ENCODE results near the gene ZNHIT1.

Gene ZNHIT1

GRCh38 chr7:101226721-101227120 is 8.8 kb downstream of the ZNHIT1 start:
- H3K36me3 ChIP-seq (replicated peaks; ENCODE audit: low read depth, low read length) = peaks cover 14% of the 10 kb centered on the region
- H3K9me3 ChIP-seq (ENCODE audit: insufficient read depth, low read length) = no peaks in the 10 kb centered on the region

GRCh38 chr7:101231644-101232043 is 13.7 kb downstream of the ZNHIT1 start:
- H4K20me1 ChIP-seq (ENCODE audit: insufficient read depth, low read length) = no peaks in the 10 kb centered on the region
- H3K27me3 ChIP-seq (ENCODE audit: low read depth, low read length) = no peaks in the 10 kb centered on the region
- H3K9me3 ChIP-seq (ENCODE audit: insufficient read depth, low read length) = no peaks in the 10 kb centered on the region
- no peak overlapping the region for H3K4me2 ChIP-seq (ENCODE audit: low read length)
- no peak for TF ChIP-seq CTCF (IDR thresholded peaks at IDR 0.05; ENCODE audit: low read depth, low read length)
- TF ChIP-seq EZH2phosphoT487 (IDR thresholded peaks at IDR 0.05; ENCODE audit: low read depth) = no peak
- no peaks in the 10 kb centered on the region for H3K36me3 ChIP-seq (replicated peaks; ENCODE audit: low read depth, low read length)
- no peaks in the 10 kb centered on the region for H3K4me1 ChIP-seq (ENCODE audit: low read length)
- H3K27ac ChIP-seq (ENCODE audit: low read length) = no peak overlapping the region
- no peak overlapping the region for H3K4me3 ChIP-seq (ENCODE audit: low read length)
- no peaks in the 10 kb centered on the region for H3K79me2 ChIP-seq (ENCODE audit: low read length)
- H3K9ac ChIP-seq (ENCODE audit: low read length) = no peak overlapping the region
- no peak overlapping the region for H2AFZ ChIP-seq (ENCODE audit: low read depth, low read length)

More at GRCh38 chr7:101226721-101227120, 8.8 kb downstream of the ZNHIT1 start:
- peaks cover 3% of the 10 kb centered on the region for H3K4me1 ChIP-seq (ENCODE audit: low read length)
- H3K9ac ChIP-seq (ENCODE audit: low read length) = no peak overlapping the region
- no peaks in the 10 kb centered on the region for H3K79me2 ChIP-seq (ENCODE audit: low read length)
- TF ChIP-seq EZH2phosphoT487 (IDR thresholded peaks at IDR 0.05; ENCODE audit: low read depth) = no peak
- TF ChIP-seq CTCF (IDR thresholded peaks at IDR 0.05; ENCODE audit: low read depth, low read length) = no peak
- no peak overlapping the region for H2AFZ ChIP-seq (ENCODE audit: low read depth, low read length)
- no peak overlapping the region for H3K4me3 ChIP-seq (ENCODE audit: low read length)
- no peak overlapping the region for H3K27ac ChIP-seq (ENCODE audit: low read length)
- no peaks in the 10 kb centered on the region for H4K20me1 ChIP-seq (ENCODE audit: insufficient read depth, low read length)
- no peak overlapping the region for H3K4me2 ChIP-seq (ENCODE audit: low read length)
- no peaks in the 10 kb centered on the region for H3K27me3 ChIP-seq (ENCODE audit: low read depth, low read length)

GRCh38 chr7:101232141-101232850 is 14.3 kb downstream of the ZNHIT1 start:
- no peak overlapping the region for H3K27ac ChIP-seq (ENCODE audit: low read length)
- no peak overlapping the region for H3K4me2 ChIP-seq (ENCODE audit: low read length)
- H3K9me3 ChIP-seq (ENCODE audit: insufficient read depth, low read length) = no peaks in the 10 kb centered on the region
- H4K20me1 ChIP-seq (ENCODE audit: insufficient read depth, low read length) = no peaks in the 10 kb centered on the region
- H3K27me3 ChIP-seq (ENCODE audit: low read depth, low read length) = no peaks in the 10 kb centered on the region
- no peaks in the 10 kb centered on the region for H3K79me2 ChIP-seq (ENCODE audit: low read length)
- H3K36me3 ChIP-seq (replicated peaks; ENCODE audit: low read depth, low read length) = no peaks in the 10 kb centered on the region
- no peak overlapping the region for H2AFZ ChIP-seq (ENCODE audit: low read depth, low read length)
- no peaks in the 10 kb centered on the region for H3K4me1 ChIP-seq (ENCODE audit: low read length)
- TF ChIP-seq EZH2phosphoT487 (IDR thresholded peaks at IDR 0.05; ENCODE audit: low read depth) = no peak
- no peak for TF ChIP-seq CTCF (IDR thresholded peaks at IDR 0.05; ENCODE audit: low read depth, low read length)
- no peak overlapping the region for H3K9ac ChIP-seq (ENCODE audit: low read length)
- no peak overlapping the region for H3K4me3 ChIP-seq (ENCODE audit: low read length)

GRCh38 chr7:101233907-101234547 is 16.1 kb downstream of the ZNHIT1 start:
- Histone ChIP-seq H3K4me1 (ENCODE audit: low read length) (no peaks in the 10 kb centered on the region), H3K4me3 (ENCODE audit: low read length) (no peak overlapping the region), H3K9me3 (ENCODE audit: insufficient read depth, low read length) (no peaks in the 10 kb centered on the region), H4K20me1 (ENCODE audit: insufficient read depth, low read length) (no peaks in the 10 kb centered on the region), H2AFZ (ENCODE audit: low read depth, low read length) (no peak overlapping the region), H3K9ac (ENCODE audit: low read length) (no peak overlapping the region), H3K27me3 (ENCODE audit: low read depth, low read length) (no peaks in the 10 kb centered on the region), H3K36me3 (replicated peaks; ENCODE audit: low read depth, low read length) (no peaks in the 10 kb centered on the region), H3K4me2 (ENCODE audit: low read length) (no peak overlapping the region), H3K27ac (ENCODE audit: low read length) (no peak overlapping the region), H3K79me2 (ENCODE audit: low read length) (no peaks in the 10 kb centered on the region)
- no peak for TF ChIP-seq EZH2phosphoT487 (IDR thresholded peaks at IDR 0.05; ENCODE audit: low read depth)
- TF ChIP-seq CTCF (IDR thresholded peaks at IDR 0.05; ENCODE audit: low read depth, low read length) = no peak

Data from OCI-LY3 (cell line).